SH-SY5Y (cell line): ENCODE results near the gene BANF2.

Experiments
- GATA2 ChIP-seq: IDR thresholded peaks from 2 replicates; pipeline ENCODE4 v1.6.1; 2011; ENCODE audit warnings: mild to moderate bottlenecking, low read depth, low read length
- GATA3 ChIP-seq: IDR thresholded peaks from 2 replicates; pipeline ENCODE4 v1.6.1; 2011; ENCODE audit warnings: low read depth, mild to moderate bottlenecking, low read length, moderate library complexity

- TF ChIP-seq GATA2 (no peak), GATA3 (no peak)
These were observed 73.9 kb downstream of the BANF2 start for GRCh38 chr20:17773619-17774018.
